ENCODE results near the gene C18orf63.

- no peak for TF ChIP-seq CTCF (IDR thresholded peaks at IDR 0.05)
- TF ChIP-seq POLR2A (IDR thresholded peaks at IDR 0.05) = no peak
Observed at GRCh38 chr18:74337155-74337911, 21.7 kb downstream of the C18orf63 start.
